Stimulated activated CD8-positive, alpha-beta memory T cell treated with anti-CD3 and anti-CD28 coated beads, Interleukin-7, amount 100 ng/mL, for 48 hours (primary cell): ENCODE measurements around the gene CELF2.
"Not testable (repeated sequence)": the region's sequence is repeated elsewhere in the genome, so short reads cannot be mapped to it uniquely, and the experiment has no call there.

ENCODE experiments used
- DNase-seq, 2 donors: peaks; one replicate each; pipeline ENCODE4 v3.0.0-alpha.2; 2020; ENCODE audit warnings: low read depth in 1 of 2; ENCODE audit errors: extremely low read depth in 1 of 2

CELF2 gene

GRCh38 chr10:11168423-11169090 is 150.9 kb downstream of the CELF2 start:
- no peak for DNase-seq

- DNase-seq, result no peak
Measured at GRCh38 chr10:11169976-11170375, 152.3 kb downstream of the CELF2 start.

DNA sequence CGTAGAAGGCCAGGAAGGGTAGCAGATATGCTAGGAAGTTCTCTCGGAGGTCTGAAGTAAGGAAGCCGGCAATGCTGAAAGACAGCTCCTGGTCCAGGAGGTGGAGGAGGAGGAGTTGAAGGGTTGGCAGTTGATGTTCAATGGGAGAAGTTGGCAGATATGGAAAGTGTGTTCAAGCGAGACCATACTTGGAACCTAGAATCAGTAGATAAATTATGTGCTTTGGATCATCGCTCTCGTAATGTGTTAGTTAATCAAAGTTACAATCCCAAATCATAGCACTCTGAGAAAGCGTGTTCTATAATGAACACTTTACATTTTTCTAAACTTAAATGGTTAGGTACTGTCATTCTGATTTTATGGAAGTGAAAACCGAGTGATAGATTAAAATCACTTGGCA is 152.9 kb downstream of the CELF2 start:
- no peak for DNase-seq

DNA sequence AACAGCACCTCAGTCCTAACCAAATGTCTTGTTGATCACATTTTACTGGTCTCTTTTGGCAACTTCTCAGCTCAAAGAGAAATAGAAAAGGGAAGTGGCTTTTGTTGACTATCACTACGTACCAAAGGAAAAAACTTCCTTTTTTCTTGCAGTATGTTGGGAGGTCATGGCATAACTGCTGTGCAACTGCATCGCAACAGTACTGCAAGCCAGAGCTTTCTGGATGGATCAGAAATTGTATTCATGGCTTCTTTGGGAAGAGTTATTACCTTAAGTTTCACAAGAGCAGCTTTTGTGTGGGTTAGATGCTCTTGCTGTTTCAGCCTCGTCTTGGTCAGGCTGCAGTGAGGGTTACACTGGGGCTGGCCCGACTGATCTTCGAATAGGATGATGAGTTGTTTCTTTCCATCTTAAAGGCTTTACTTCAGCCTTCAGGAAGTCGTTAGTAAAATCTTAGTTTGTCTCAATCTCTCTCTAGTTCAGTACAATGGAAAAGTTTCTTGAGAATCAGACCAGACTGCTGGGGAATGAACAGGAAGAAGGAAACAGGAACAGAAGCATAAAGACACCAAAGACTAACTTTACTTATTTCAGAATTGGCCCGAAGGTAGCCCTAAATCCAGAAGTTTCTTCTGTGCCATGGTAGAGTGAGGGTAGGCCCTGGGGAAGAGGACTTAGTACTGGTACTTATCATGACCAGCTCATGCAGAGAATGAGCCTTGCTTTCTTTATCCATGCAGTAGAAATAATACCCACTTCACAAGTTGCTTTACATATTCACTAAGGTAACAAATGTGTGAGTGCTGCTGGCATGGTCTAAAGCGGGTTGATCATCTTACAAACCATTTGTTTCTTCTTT is 153.6 kb downstream of the CELF2 start:
- DNase-seq, result peak; percentile 43 to 65

- no peak for DNase-seq
Measured at GRCh38 chr10:11173042-11173441, 155.4 kb downstream of the CELF2 start.

DNA sequence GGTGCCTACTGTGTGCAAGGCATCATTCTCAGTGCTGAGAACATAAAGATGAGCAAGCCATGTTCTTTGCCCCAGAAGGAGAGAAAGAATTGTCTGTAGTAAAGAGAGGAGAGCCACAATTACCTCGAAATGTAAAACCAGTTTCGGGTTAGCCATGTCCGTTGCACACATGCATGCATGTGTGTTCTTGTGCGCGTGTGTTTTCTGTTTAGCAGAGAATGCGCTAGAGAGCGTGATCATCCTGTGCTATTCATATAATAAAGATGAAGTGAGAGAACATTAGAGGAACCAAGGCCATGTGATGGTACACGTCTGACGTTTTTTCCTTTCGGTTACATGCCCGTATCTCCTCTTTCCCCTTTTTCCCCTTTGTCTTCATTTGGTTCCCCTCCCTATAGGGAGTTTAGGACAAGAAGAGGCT is 158.2 kb downstream of the CELF2 start:
- no peak for DNase-seq

GRCh38 chr10:11176746-11177145 is 159.1 kb downstream of the CELF2 start:
- no peak for DNase-seq

DNA sequence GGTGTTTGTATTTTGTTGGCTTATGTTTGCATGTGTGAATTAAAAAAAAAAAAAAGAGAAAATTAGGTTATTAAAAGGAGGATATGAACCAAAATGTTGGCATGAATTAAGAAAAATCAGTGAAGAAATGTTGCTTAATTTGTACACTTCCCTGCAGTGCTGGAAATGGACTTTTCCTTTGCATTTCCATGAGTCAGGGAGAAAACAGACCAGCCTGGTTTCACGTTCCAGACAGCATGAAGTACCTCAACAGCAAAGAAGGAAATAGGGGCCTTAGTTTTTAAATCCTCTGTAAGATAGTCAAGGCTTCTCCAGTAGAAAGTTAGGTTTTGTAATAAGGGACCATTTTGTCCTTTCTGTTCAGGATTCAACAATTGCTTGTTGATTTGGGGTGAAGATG is 159.7 kb downstream of the CELF2 start:
- no peak for DNase-seq

GRCh38 chr10:11177926-11178471 is 160.3 kb downstream of the CELF2 start:
- DNase-seq, result no peak

DNA sequence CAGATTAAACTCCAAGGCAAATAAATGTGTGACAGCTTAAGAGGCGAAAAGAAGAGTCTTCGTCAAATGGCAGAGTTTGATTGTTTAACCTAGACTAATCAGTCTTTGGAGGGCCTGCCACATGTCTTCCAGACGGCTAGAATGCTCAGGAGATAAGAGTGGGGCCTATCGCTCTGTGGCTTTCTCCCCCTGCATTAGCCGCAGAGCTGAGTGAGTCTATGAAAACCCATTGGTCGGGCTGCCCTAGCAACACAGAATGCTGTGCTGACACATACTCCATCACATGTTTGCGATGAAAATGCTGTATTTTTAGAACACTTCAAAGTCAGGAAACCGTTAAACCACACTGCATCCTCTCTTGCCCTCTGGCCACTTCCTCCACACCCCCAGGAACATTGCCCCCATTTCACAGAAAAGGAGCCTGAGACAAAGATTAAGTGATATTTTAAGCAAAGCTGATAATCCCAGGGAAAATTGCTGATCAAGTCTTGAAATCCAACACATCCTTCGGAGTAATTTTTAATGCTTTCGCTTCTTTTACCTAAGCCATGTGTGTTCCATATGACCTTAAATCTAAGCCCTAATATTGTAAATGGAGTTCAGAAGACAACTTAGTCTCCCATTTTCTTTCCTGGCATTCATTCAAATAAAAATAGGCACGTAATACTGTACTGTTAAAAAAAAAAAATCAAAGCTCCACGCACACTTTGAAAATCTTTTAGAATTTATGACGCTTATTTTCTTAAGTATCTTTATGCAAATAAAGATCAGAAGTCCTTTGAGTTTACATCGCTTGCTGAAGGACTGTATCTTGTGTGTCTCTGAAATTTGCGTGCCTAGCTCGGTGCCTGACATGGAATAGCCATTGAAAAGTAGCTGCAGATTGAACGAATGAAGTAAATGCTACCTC is 161.2 kb downstream of the CELF2 start:
- DNase-seq, result peak; percentile 66 to 85

- DNase-seq, result no peak
Measured at GRCh38 chr10:11179516-11180105, 161.9 kb downstream of the CELF2 start.

- peak; percentile 55 to 69 for DNase-seq
Measured at GRCh38 chr10:11180228-11180627, 162.6 kb downstream of the CELF2 start.

DNA sequence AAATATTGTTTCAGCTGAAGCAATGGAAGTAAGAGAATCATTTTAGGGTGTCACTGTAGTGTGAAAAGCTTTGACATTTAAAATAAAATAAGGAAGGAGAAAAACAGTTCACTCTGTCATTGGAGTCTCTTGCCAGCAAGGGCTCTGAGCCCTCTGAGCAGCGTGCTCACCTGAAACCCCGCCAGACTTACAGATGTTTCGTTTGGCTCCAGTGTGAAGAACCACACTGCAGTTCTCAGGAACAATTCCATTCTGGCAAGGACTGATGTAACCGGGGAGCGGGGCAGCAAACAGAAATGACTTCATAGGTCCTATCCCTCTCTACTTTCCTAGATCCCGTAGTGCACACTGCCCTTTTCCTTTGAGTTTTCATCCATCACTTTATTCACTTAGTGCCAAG is 164.3 kb downstream of the CELF2 start:
- no peak for DNase-seq

DNA sequence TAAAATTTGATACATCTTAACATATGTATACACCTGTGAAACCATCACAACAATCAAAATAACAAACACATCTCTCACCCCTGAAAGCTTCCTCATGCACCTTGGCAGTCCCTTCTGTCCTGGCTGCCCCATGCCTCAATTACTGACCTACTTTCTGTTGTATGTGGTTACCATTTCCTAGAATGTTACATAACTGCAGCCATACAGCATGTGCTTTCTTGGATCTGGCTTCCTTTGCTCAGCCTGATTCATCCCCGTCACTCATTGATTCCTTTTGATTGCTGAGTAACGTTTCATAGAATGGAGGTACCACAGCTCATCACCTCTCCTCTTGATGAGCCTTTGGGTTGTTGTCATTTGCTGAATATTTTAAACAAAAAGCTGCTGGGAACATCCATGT is 165.3 kb downstream of the CELF2 start:
- no peak for DNase-seq

GRCh38 chr10:11184093-11184492 is 166.4 kb downstream of the CELF2 start:
- DNase-seq, result no peak

DNA sequence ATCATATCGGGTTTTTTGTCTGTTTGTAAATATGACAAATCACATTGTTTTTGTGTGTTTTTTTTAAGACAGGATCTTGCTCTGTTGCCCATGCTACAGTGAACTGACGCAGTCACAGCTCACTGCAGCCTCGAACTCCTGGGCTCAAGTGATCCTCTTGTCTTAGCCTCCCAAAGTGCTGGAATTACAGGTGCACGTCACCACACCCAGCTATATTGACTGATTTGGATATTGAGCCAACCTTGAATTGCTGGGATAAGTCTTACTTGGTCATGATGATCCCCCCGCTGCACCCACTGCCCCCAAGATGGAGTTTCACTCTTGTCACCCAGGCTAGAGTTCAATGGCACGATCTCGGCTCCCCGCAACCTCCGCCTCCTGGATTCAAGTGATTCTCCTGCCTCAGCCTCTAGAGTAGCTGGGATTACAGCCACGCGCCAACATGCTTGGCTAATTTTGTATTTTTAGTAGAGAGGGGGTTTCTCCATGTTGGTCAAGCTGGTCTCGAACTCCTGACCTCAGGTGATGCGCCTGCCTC is 167.5 kb downstream of the CELF2 start:
- DNase-seq, result not testable (repeated sequence)

- DNase-seq, result no peak
Measured at GRCh38 chr10:11186374-11186773, 168.7 kb downstream of the CELF2 start.

GRCh38 chr10:11189582-11190376 is 172.1 kb downstream of the CELF2 start:
- no peak for DNase-seq

DNA sequence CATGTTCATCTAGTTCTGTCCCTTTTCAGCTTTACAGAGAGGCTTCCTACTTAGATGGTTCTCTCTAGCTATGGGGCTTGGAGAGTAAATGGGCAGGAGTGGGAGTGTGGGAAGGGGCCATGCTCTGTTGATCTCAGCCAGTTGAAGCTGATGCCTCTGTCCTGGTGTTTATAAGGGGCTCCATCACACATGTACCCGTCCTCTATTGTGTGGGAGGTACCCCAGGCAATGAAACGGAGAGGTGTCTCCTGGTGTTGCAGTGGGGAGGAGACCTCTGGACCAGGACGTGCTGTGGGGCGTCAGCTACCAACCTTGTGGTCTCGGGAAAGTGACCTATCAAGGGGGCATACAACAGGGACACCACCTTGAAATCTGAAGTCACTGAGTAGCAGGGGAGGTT is 173.5 kb downstream of the CELF2 start:
- DNase-seq, result no peak

DNA sequence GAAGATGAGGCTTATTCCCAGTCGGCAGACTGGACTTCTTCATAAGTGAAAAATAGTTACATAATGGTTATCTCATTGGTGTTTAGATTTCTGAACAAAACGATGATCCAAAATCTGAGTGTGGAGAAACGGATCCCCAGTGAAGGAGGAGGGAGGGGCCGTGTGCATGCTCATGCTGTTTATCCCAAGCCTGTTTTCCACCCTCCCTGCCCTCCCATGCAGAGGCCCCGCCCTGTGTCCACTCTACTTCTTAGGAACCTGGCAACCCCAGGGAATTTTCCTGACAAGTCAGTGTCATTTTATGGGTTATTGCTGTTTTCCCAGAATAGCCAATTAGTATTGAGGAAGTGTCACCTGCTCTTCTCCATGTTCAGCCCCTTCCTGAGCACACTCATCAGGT is 174.0 kb downstream of the CELF2 start:
- DNase-seq, result no peak
